ENCODE results near the gene FMNL2.

The FMNL2 gene

GRCh38 chr2:152534460-152535135 is 199.6 kb downstream of the FMNL2 start:
- Histone ChIP-seq H4K20me1 (peaks cover 0 to 24% (median 3%) of the 10 kb centered on the region in 11 experiments; a peak in 7 of 22 replicates), H3K4me1 (peaks cover 45 to 69% (median 53%) of the 10 kb centered on the region in 10 experiments), H3K4me3 (no peak overlapping the region), H3K36me3 (peaks cover 7 to 38% (median 23%) of the 10 kb centered on the region in 11 experiments; a peak in 19 of 22 replicates), H3K9me3 (replicated peaks in 1 of 11) (peaks cover 0 to 11% (median 0%) of the 10 kb centered on the region in 11 experiments; a peak in 4 of 22 replicates), H3K27me3 (no peaks in the 10 kb centered on the region), H3K27ac (peak overlapping the region in 8 of 11 experiments; percentile 18 to 95 (median 90); a peak in 16 of 22 replicates), H3K4me2 (peak overlapping the region; percentile 70 to 83 (median 74); a peak in 19 of 22 replicates), H3K9ac (no peak overlapping the region)
- TF ChIP-seq Cebpa-rat (IDR thresholded peaks at IDR 0.05), result no peak

- Histone ChIP-seq H4K20me1 (peaks cover 0 to 19% (median 0%) of the 10 kb centered on the region in 11 experiments; a peak in 6 of 22 replicates), H3K27ac (peak overlapping the region; percentile 14 to 95 (median 83); a peak in 21 of 22 replicates), H3K4me3 (peak overlapping the region in 6 of 10 experiments; percentile 1 to 31 (median 4); a peak in 7 of 20 replicates), H3K9ac (peak overlapping the region in 10 of 11 experiments; percentile 12 to 84 (median 68); a peak in 20 of 22 replicates), H3K36me3 (peaks cover under 1 to 30% (median 12%) of the 10 kb centered on the region in 11 experiments; a peak in 16 of 22 replicates), H3K27me3 (no peaks in the 10 kb centered on the region), H3K4me2 (peak overlapping the region; percentile 70 to 83 (median 74)), H3K9me3 (replicated peaks in 1 of 11) (no peaks in the 10 kb centered on the region), H3K4me1 (peaks cover 62 to 79% (median 73%) of the 10 kb centered on the region in 10 experiments)
- peak in 3 of 11 experiments; percentile 26 to 77 (median 55); a peak in 5 of 22 replicates for TF ChIP-seq Cebpa-rat (IDR thresholded peaks at IDR 0.05)
These were observed 202.2 kb downstream of the FMNL2 start for GRCh38 chr2:152537081-152537651.

GRCh38 chr2:152539424-152539823 is 204.4 kb downstream of the FMNL2 start:
- Histone ChIP-seq H3K4me1 (peaks cover 82 to 95% (median 92%) of the 10 kb centered on the region in 10 experiments), H3K36me3 (peaks cover 23 to 48% (median 32%) of the 10 kb centered on the region in 11 experiments), H3K27ac (peak overlapping the region in 7 of 11 experiments; percentile 12 to 95 (median 91); a peak in 13 of 22 replicates), H3K4me3 (no peak overlapping the region), H3K9me3 (replicated peaks in 1 of 11) (no peaks in the 10 kb centered on the region), H3K27me3 (no peaks in the 10 kb centered on the region), H4K20me1 (peaks cover 0 to 19% (median 0%) of the 10 kb centered on the region in 11 experiments; a peak in 6 of 22 replicates), H3K4me2 (peak overlapping the region in 10 of 11 experiments; percentile 11 to 76 (median 32); a peak in 15 of 22 replicates), H3K9ac (no peak overlapping the region)
- TF ChIP-seq Cebpa-rat (IDR thresholded peaks at IDR 0.05), result no peak

GRCh38 chr2:152541712-152542111 is 206.7 kb downstream of the FMNL2 start:
- Histone ChIP-seq H3K36me3 (peaks cover 39 to 71% (median 55%) of the 10 kb centered on the region in 11 experiments), H3K9me3 (replicated peaks in 1 of 11) (no peaks in the 10 kb centered on the region), H3K27me3 (no peaks in the 10 kb centered on the region), H3K27ac (peak overlapping the region in 7 of 11 experiments; percentile 15 to 72 (median 45); a peak in 12 of 22 replicates), H3K9ac (no peak overlapping the region), H3K4me2 (peak overlapping the region; percentile 20 to 79 (median 43); a peak in 21 of 22 replicates), H3K4me3 (no peak overlapping the region), H4K20me1 (peaks cover 0 to 5% (median 0%) of the 10 kb centered on the region in 11 experiments; a peak in 2 of 22 replicates), H3K4me1 (peaks cover 83 to 95% (median 92%) of the 10 kb centered on the region in 10 experiments)
- TF ChIP-seq Cebpa-rat (IDR thresholded peaks at IDR 0.05), result no peak

- no peaks in the 10 kb centered on the region; a peak in 2 of 22 replicates for H4K20me1 ChIP-seq
- H3K9me3 ChIP-seq (replicated peaks in 1 of 11), result no peaks in the 10 kb centered on the region
- peaks cover 42 to 79% (median 62%) of the 10 kb centered on the region in 11 experiments for H3K36me3 ChIP-seq
- peaks cover 83 to 95% (median 93%) of the 10 kb centered on the region in 10 experiments for H3K4me1 ChIP-seq
- TF ChIP-seq Cebpa-rat (IDR thresholded peaks at IDR 0.05), result no peak
- H3K4me2 ChIP-seq, result peak overlapping the region; percentile 20 to 79 (median 43)
- H3K9ac ChIP-seq, result peak overlapping the region in 3 of 11 experiments; percentile 7 to 31 (median 11); a peak in 1 of 22 replicates
- no peaks in the 10 kb centered on the region for H3K27me3 ChIP-seq
- H3K4me3 ChIP-seq, result no peak overlapping the region
- peak overlapping the region in 9 of 11 experiments; percentile 5 to 72 (median 45); a peak in 15 of 22 replicates for H3K27ac ChIP-seq
These were observed 207.5 kb downstream of the FMNL2 start for GRCh38 chr2:152542337-152542994.

- Histone ChIP-seq H3K4me3 (no peak overlapping the region), H3K27ac (peak overlapping the region in 9 of 11 experiments; percentile 5 to 72 (median 45); a peak in 15 of 22 replicates), H3K36me3 (peaks cover 48 to 85% (median 68%) of the 10 kb centered on the region in 11 experiments), H3K27me3 (no peaks in the 10 kb centered on the region), H3K4me1 (peaks cover 83 to 95% (median 93%) of the 10 kb centered on the region in 10 experiments), H3K9ac (peak overlapping the region in 2 of 11 experiments; percentile 7 to 31; a peak in 1 of 22 replicates), H3K9me3 (replicated peaks in 1 of 11) (no peaks in the 10 kb centered on the region), H4K20me1 (peaks cover 0 to 2% (median 0%) of the 10 kb centered on the region in 11 experiments; a peak in 2 of 22 replicates), H3K4me2 (peak overlapping the region in 10 of 11 experiments; percentile 28 to 79 (median 46); a peak in 19 of 22 replicates)
- no peak for TF ChIP-seq Cebpa-rat (IDR thresholded peaks at IDR 0.05)
These were observed 208.1 kb downstream of the FMNL2 start for GRCh38 chr2:152542995-152543481.

GRCh38 chr2:152543717-152544116 is 208.7 kb downstream of the FMNL2 start:
- no peak overlapping the region for H3K4me3 ChIP-seq
- H3K9ac ChIP-seq, result no peak overlapping the region
- H4K20me1 ChIP-seq, result peaks cover 0 to 8% (median 0%) of the 10 kb centered on the region in 11 experiments; a peak in 2 of 22 replicates
- no peaks in the 10 kb centered on the region for H3K9me3 ChIP-seq (replicated peaks in 1 of 11)
- peak overlapping the region in 4 of 11 experiments; percentile 8 to 64 (median 42); a peak in 3 of 22 replicates for H3K4me2 ChIP-seq
- H3K27me3 ChIP-seq, result no peaks in the 10 kb centered on the region
- peaks cover 54 to 90% (median 71%) of the 10 kb centered on the region in 11 experiments for H3K36me3 ChIP-seq
- H3K27ac ChIP-seq, result peak overlapping the region in 4 of 11 experiments; percentile 4 to 72 (median 56); a peak in 5 of 22 replicates
- peaks cover 84 to 95% (median 93%) of the 10 kb centered on the region in 10 experiments for H3K4me1 ChIP-seq
- TF ChIP-seq Cebpa-rat (IDR thresholded peaks at IDR 0.05), result no peak

GRCh38 chr2:152544638-152545037 is 209.7 kb downstream of the FMNL2 start:
- Histone ChIP-seq H3K27ac (peak overlapping the region in 9 of 11 experiments; percentile 24 to 78 (median 55); a peak in 15 of 22 replicates), H3K27me3 (no peaks in the 10 kb centered on the region), H3K4me2 (peak overlapping the region; percentile 37 to 72 (median 62)), H3K4me3 (no peak overlapping the region), H3K4me1 (peaks cover 85 to 96% (median 95%) of the 10 kb centered on the region in 10 experiments), H3K9me3 (replicated peaks in 1 of 11) (no peaks in the 10 kb centered on the region), H4K20me1 (peaks cover 0 to 8% (median 0%) of the 10 kb centered on the region in 11 experiments; a peak in 2 of 22 replicates), H3K9ac (peak overlapping the region in 3 of 11 experiments; percentile 3 to 55 (median 5); a peak in 1 of 22 replicates), H3K36me3 (peaks cover 58 to 90% (median 78%) of the 10 kb centered on the region in 11 experiments)
- no peak for TF ChIP-seq Cebpa-rat (IDR thresholded peaks at IDR 0.05)
